ENCODE results near the gene RHOT1.

RHOT1 gene

GRCh38 chr17:32215696-32216095 lies 73.4 kb downstream of the RHOT1 start:
- Histone ChIP-seq H3K9ac (ENCODE audit: low read depth in 1 of 2, low read length in 2 of 2) (no peak overlapping the region), H3K4me3 (ENCODE audit: low read length in 2 of 2) (no peak overlapping the region), H3K27ac (ENCODE audit: low read depth in 2 of 2, low read length in 2 of 2) (no peak overlapping the region), H3K27me3 (ENCODE audit: control insufficient read depth in 2 of 2, insufficient read depth in 2 of 2, low read length in 2 of 2) (no peaks in the 10 kb centered on the region), H3K36me3 (ENCODE audit: control insufficient read depth in 2 of 2, insufficient read depth in 2 of 2, low read length in 2 of 2) (peaks cover 6 to 19% of the 10 kb centered on the region in 2 donors), H3K4me1 (ENCODE audit: control insufficient read depth in 2 of 2, insufficient read depth in 2 of 2, low read length in 2 of 2) (no peaks in the 10 kb centered on the region), H3K9me3 (ENCODE audit: control insufficient read depth in 2 of 2, low read length in 2 of 2) (no peaks in the 10 kb centered on the region)

GRCh38 chr17:32222621-32223020 lies 80.3 kb downstream of the RHOT1 start:
- Histone ChIP-seq H3K27me3 (ENCODE audit: control insufficient read depth in 2 of 2, insufficient read depth in 2 of 2, low read length in 2 of 2) (no peaks in the 10 kb centered on the region), H3K4me1 (ENCODE audit: control insufficient read depth in 2 of 2, insufficient read depth in 2 of 2, low read length in 2 of 2) (no peaks in the 10 kb centered on the region), H3K4me3 (ENCODE audit: low read length in 2 of 2) (no peak overlapping the region), H3K9me3 (ENCODE audit: control insufficient read depth in 2 of 2, low read length in 2 of 2) (no peaks in the 10 kb centered on the region), H3K27ac (ENCODE audit: low read depth in 2 of 2, low read length in 2 of 2) (no peak overlapping the region), H3K36me3 (ENCODE audit: control insufficient read depth in 2 of 2, insufficient read depth in 2 of 2, low read length in 2 of 2) (peaks cover 0 to 8% of the 10 kb centered on the region in 2 donors), H3K9ac (ENCODE audit: low read depth in 1 of 2, low read length in 2 of 2) (no peak overlapping the region)

- Histone ChIP-seq H3K27ac (ENCODE audit: low read depth in 2 of 2, low read length in 2 of 2) (no peak overlapping the region), H3K27me3 (ENCODE audit: control insufficient read depth in 2 of 2, insufficient read depth in 2 of 2, low read length in 2 of 2) (no peaks in the 10 kb centered on the region), H3K4me3 (ENCODE audit: low read length in 2 of 2) (no peak overlapping the region), H3K9me3 (ENCODE audit: control insufficient read depth in 2 of 2, low read length in 2 of 2) (no peaks in the 10 kb centered on the region), H3K9ac (ENCODE audit: low read depth in 1 of 2, low read length in 2 of 2) (no peak overlapping the region), H3K36me3 (ENCODE audit: control insufficient read depth in 2 of 2, insufficient read depth in 2 of 2, low read length in 2 of 2) (peaks cover 0 to 8% of the 10 kb centered on the region in 2 donors), H3K4me1 (ENCODE audit: control insufficient read depth in 2 of 2, insufficient read depth in 2 of 2, low read length in 2 of 2) (no peaks in the 10 kb centered on the region)
Observed at GRCh38 chr17:32223703-32224102, 81.4 kb downstream of the RHOT1 start.

GRCh38 chr17:32226886-32227285 lies 84.6 kb downstream of the RHOT1 start:
- H3K27me3 ChIP-seq (ENCODE audit: control insufficient read depth in 2 of 2, insufficient read depth in 2 of 2, low read length in 2 of 2), result no peaks in the 10 kb centered on the region
- H3K27ac ChIP-seq (ENCODE audit: low read depth in 2 of 2, low read length in 2 of 2), result no peak overlapping the region
- H3K4me1 ChIP-seq (ENCODE audit: control insufficient read depth in 2 of 2, insufficient read depth in 2 of 2, low read length in 2 of 2), result no peaks in the 10 kb centered on the region
- peaks cover 0 to 5% of the 10 kb centered on the region in 2 donors for H3K36me3 ChIP-seq (ENCODE audit: control insufficient read depth in 2 of 2, insufficient read depth in 2 of 2, low read length in 2 of 2)
- no peak overlapping the region for H3K4me3 ChIP-seq (ENCODE audit: low read length in 2 of 2)
- no peaks in the 10 kb centered on the region for H3K9me3 ChIP-seq (ENCODE audit: control insufficient read depth in 2 of 2, low read length in 2 of 2)
- no peak overlapping the region for H3K9ac ChIP-seq (ENCODE audit: low read depth in 1 of 2, low read length in 2 of 2)

GRCh38 chr17:32227910-32228309 lies 85.6 kb downstream of the RHOT1 start:
- H3K27me3 ChIP-seq (ENCODE audit: control insufficient read depth in 2 of 2, insufficient read depth in 2 of 2, low read length in 2 of 2), result no peaks in the 10 kb centered on the region
- no peaks in the 10 kb centered on the region for H3K9me3 ChIP-seq (ENCODE audit: control insufficient read depth in 2 of 2, low read length in 2 of 2)
- no peak overlapping the region for H3K9ac ChIP-seq (ENCODE audit: low read depth in 1 of 2, low read length in 2 of 2)
- no peak overlapping the region for H3K27ac ChIP-seq (ENCODE audit: low read depth in 2 of 2, low read length in 2 of 2)
- no peak overlapping the region for H3K4me3 ChIP-seq (ENCODE audit: low read length in 2 of 2)
- peaks cover 0 to 5% of the 10 kb centered on the region in 2 donors for H3K36me3 ChIP-seq (ENCODE audit: control insufficient read depth in 2 of 2, insufficient read depth in 2 of 2, low read length in 2 of 2)
- H3K4me1 ChIP-seq (ENCODE audit: control insufficient read depth in 2 of 2, insufficient read depth in 2 of 2, low read length in 2 of 2), result no peaks in the 10 kb centered on the region

- no peak overlapping the region for H3K27ac ChIP-seq (ENCODE audit: low read depth in 2 of 2, low read length in 2 of 2)
- H3K4me3 ChIP-seq (ENCODE audit: low read length in 2 of 2), result no peak overlapping the region
- H3K9me3 ChIP-seq (ENCODE audit: control insufficient read depth in 2 of 2, low read length in 2 of 2), result no peaks in the 10 kb centered on the region
- no peak overlapping the region for H3K9ac ChIP-seq (ENCODE audit: low read depth in 1 of 2, low read length in 2 of 2)
- no peaks in the 10 kb centered on the region for H3K4me1 ChIP-seq (ENCODE audit: control insufficient read depth in 2 of 2, insufficient read depth in 2 of 2, low read length in 2 of 2)
- H3K27me3 ChIP-seq (ENCODE audit: control insufficient read depth in 2 of 2, insufficient read depth in 2 of 2, low read length in 2 of 2), result no peaks in the 10 kb centered on the region
- no peaks in the 10 kb centered on the region for H3K36me3 ChIP-seq (ENCODE audit: control insufficient read depth in 2 of 2, insufficient read depth in 2 of 2, low read length in 2 of 2)
Observed at GRCh38 chr17:32235588-32235987, 93.3 kb downstream of the RHOT1 start.

GRCh38 chr17:32239456-32239855 lies 97.2 kb downstream of the RHOT1 start:
- H3K9me3 ChIP-seq (ENCODE audit: control insufficient read depth in 2 of 2, low read length in 2 of 2), result no peaks in the 10 kb centered on the region
- H3K9ac ChIP-seq (ENCODE audit: low read depth in 1 of 2, low read length in 2 of 2), result no peak overlapping the region
- no peaks in the 10 kb centered on the region for H3K4me1 ChIP-seq (ENCODE audit: control insufficient read depth in 2 of 2, insufficient read depth in 2 of 2, low read length in 2 of 2)
- no peak overlapping the region for H3K4me3 ChIP-seq (ENCODE audit: low read length in 2 of 2)
- H3K27ac ChIP-seq (ENCODE audit: low read depth in 2 of 2, low read length in 2 of 2), result no peak overlapping the region
- no peaks in the 10 kb centered on the region for H3K27me3 ChIP-seq (ENCODE audit: control insufficient read depth in 2 of 2, insufficient read depth in 2 of 2, low read length in 2 of 2)
- no peaks in the 10 kb centered on the region for H3K36me3 ChIP-seq (ENCODE audit: control insufficient read depth in 2 of 2, insufficient read depth in 2 of 2, low read length in 2 of 2)

- Histone ChIP-seq H3K36me3 (ENCODE audit: control insufficient read depth in 2 of 2, insufficient read depth in 2 of 2, low read length in 2 of 2) (no peaks in the 10 kb centered on the region), H3K4me3 (ENCODE audit: low read length in 2 of 2) (no peak overlapping the region), H3K27me3 (ENCODE audit: control insufficient read depth in 2 of 2, insufficient read depth in 2 of 2, low read length in 2 of 2) (no peaks in the 10 kb centered on the region), H3K9ac (ENCODE audit: low read depth in 1 of 2, low read length in 2 of 2) (no peak overlapping the region), H3K27ac (ENCODE audit: low read depth in 2 of 2, low read length in 2 of 2) (no peak overlapping the region), H3K9me3 (ENCODE audit: control insufficient read depth in 2 of 2, low read length in 2 of 2) (no peaks in the 10 kb centered on the region), H3K4me1 (ENCODE audit: control insufficient read depth in 2 of 2, insufficient read depth in 2 of 2, low read length in 2 of 2) (no peaks in the 10 kb centered on the region)
Observed at GRCh38 chr17:32240750-32241149, 98.4 kb downstream of the RHOT1 start.

- Histone ChIP-seq H3K9me3 (ENCODE audit: control insufficient read depth in 2 of 2, low read length in 2 of 2) (no peaks in the 10 kb centered on the region), H3K27ac (ENCODE audit: low read depth in 2 of 2, low read length in 2 of 2) (no peak overlapping the region), H3K36me3 (ENCODE audit: control insufficient read depth in 2 of 2, insufficient read depth in 2 of 2, low read length in 2 of 2) (no peaks in the 10 kb centered on the region), H3K4me3 (ENCODE audit: low read length in 2 of 2) (no peak overlapping the region), H3K4me1 (ENCODE audit: control insufficient read depth in 2 of 2, insufficient read depth in 2 of 2, low read length in 2 of 2) (no peaks in the 10 kb centered on the region), H3K9ac (ENCODE audit: low read depth in 1 of 2, low read length in 2 of 2) (no peak overlapping the region), H3K27me3 (ENCODE audit: control insufficient read depth in 2 of 2, insufficient read depth in 2 of 2, low read length in 2 of 2) (no peaks in the 10 kb centered on the region)
Observed at GRCh38 chr17:32241640-32242039, 99.3 kb downstream of the RHOT1 start.

- Histone ChIP-seq H3K4me1 (ENCODE audit: control insufficient read depth in 2 of 2, insufficient read depth in 2 of 2, low read length in 2 of 2) (no peaks in the 10 kb centered on the region), H3K27ac (ENCODE audit: low read depth in 2 of 2, low read length in 2 of 2) (no peak overlapping the region), H3K27me3 (ENCODE audit: control insufficient read depth in 2 of 2, insufficient read depth in 2 of 2, low read length in 2 of 2) (no peaks in the 10 kb centered on the region), H3K9me3 (ENCODE audit: control insufficient read depth in 2 of 2, low read length in 2 of 2) (no peaks in the 10 kb centered on the region), H3K4me3 (ENCODE audit: low read length in 2 of 2) (no peak overlapping the region), H3K9ac (ENCODE audit: low read depth in 1 of 2, low read length in 2 of 2) (no peak overlapping the region), H3K36me3 (ENCODE audit: control insufficient read depth in 2 of 2, insufficient read depth in 2 of 2, low read length in 2 of 2) (no peaks in the 10 kb centered on the region)
Observed at GRCh38 chr17:32249475-32249874, 107.2 kb downstream of the RHOT1 start.

GRCh38 chr17:32253117-32253611 lies 110.9 kb downstream of the RHOT1 start:
- H3K27ac ChIP-seq (ENCODE audit: low read depth in 2 of 2, low read length in 2 of 2), result no peak overlapping the region
- H3K27me3 ChIP-seq (ENCODE audit: control insufficient read depth in 2 of 2, insufficient read depth in 2 of 2, low read length in 2 of 2), result no peaks in the 10 kb centered on the region
- H3K9ac ChIP-seq (ENCODE audit: low read depth in 1 of 2, low read length in 2 of 2), result no peak overlapping the region

More at GRCh38 chr17:32253117-32253611, 110.9 kb downstream of the RHOT1 start:
- no peaks in the 10 kb centered on the region for H3K9me3 ChIP-seq (ENCODE audit: control insufficient read depth in 2 of 2, low read length in 2 of 2)
- H3K36me3 ChIP-seq (ENCODE audit: control insufficient read depth in 2 of 2, insufficient read depth in 2 of 2, low read length in 2 of 2), result no peaks in the 10 kb centered on the region
- no peak overlapping the region for H3K4me3 ChIP-seq (ENCODE audit: low read length in 2 of 2)
- H3K4me1 ChIP-seq (ENCODE audit: control insufficient read depth in 2 of 2, insufficient read depth in 2 of 2, low read length in 2 of 2), result no peaks in the 10 kb centered on the region
